ENCODE measurements around the gene ZNF76.
"Not testable (repeated sequence)": the region's sequence is repeated elsewhere in the genome, so short reads cannot be mapped to it uniquely, and the experiment has no call there.

Gene ZNF76

DNA sequence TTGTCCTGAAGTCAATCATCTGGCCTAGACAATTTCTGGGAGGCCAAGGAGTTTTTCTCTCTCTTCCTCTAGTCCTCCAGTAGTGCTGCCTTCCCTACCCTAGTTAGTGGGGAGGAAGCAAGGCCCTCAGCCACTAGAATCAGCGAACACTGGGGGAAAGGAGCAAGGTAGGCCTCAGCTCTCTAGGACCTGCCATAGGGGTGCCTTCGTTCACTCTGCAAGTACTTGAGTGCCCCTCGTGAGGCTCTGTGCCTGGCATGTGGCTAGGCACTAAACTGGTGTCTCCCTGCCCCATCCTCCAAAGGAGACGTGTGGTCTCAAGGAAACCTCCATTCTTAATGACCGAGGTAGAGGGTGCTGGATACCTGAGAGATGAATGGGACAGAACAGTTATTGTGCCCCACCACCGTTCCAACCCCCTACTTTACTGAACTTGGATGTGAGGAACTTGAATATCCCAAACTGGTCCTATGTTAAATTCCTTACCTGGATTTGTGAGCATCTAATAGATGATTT lies 39.1 kb downstream of the ZNF76 start:
- no peak for DNase-seq (ENCODE audit: low spot score)

DNA sequence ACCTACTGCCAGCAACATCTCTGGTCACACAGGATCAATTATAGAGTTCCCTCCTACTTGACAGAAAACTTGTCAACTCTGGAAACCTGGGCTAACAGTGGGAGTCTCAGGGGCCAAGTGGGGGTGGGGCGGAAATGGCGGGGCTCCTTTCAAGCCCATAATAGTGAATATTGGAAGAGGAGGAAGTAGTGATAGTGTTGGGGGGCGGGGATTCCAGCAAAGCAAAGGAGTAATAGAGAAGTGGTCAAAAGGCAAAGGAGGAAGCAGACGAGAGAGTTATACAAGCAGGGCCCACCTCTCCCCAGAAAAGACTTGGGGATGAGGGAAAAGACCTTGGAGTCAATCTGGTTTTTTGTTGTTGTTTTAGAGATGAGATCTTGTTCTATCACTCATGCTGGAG lies 40.1 kb downstream of the ZNF76 start:
- no peak for DNase-seq (ENCODE audit: low spot score)

DNA sequence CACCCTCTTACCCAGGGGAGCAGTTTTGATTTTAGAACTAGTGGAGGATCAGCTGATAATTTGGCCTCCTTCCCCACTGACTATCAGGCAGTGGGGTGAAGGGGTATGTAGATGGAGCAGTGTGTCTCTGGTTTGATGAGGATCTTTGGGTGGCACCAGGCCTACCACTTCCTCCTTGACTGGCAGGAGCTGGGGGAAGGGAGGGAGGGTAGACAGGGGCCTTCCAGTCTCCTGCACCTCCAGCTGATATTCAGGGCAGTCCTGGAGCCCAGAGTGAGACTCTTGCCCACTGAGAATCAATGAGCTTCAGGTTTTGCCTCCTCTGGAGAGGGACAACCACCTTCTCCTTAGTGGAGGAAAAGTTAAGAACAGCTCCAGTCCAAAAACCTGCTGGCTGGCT lies 41.3 kb downstream of the ZNF76 start:
- no peak for DNase-seq (ENCODE audit: low spot score)

DNA sequence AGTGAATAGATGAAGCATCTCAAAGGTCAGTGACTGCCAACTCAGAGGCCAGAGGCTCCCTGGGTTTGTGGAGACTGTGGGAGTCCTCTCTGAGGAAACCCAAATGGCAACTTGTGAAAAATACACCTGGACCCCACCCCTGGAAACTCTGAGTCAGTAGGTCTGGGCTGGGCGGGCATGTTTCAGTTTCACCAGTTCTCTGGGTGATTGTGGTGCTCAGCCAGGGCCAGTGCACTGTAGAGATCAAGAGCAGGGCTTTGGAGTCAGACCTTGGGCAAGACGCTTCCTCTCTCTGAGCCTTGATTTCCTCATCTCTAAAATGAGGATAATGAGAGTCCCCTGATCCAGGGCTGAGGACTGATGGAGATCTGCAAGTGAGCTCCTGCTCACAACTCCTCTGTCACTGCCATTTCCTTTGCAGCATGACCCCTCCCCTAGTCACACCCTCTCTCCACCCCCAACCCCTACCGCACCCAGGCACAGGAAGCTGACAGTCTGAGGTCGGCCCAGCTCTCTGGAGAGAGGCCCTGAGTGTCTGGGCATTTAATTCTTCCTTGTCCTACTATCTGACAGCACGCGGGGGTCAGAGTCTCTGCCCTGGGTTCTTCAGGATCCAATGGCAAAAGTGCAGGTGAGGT lies 43.2 kb downstream of the ZNF76 start:
- DNase-seq (ENCODE audit: low spot score) = no peak

DNA sequence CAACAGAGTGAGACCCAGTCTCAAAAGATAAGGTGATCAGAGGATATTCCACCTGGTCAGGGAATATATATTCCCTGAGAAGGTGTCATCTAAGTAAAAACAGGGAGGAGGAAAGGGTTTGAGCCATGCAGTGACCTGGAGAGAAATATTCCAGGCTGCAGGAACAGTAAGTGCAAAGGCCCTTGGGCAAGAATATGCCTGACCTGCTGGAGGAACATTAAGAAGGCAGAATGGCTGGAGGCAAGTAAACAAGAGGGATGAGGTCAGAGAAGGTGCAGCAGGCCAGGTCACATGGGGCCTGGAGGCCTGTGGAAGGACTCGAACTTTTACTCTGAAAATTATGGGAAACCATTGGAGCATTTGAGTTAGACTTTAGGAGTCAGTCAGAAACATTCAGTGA lies 44.8 kb downstream of the ZNF76 start:
- no peak for DNase-seq (ENCODE audit: low spot score)

DNA sequence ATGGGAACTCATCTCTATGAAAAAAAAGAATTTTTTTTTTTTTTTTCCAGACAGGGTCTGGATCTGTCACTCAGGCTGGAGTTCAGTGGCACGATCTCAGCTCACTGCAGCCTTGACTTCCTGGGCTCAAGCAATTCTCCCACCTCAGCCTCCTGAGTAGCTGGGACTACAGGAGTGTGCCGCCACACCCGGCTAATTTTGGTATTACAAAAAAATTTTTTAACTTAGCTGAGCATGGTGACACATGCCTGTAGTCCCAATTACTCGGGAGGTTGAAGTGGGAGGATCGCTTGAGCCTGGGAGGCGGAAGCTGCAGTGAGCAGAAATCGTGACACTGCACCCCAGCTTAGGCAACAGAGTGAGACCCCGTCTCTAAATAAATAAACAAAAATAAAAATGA lies 45.6 kb downstream of the ZNF76 start:
- no peak for DNase-seq (ENCODE audit: low spot score)

DNA sequence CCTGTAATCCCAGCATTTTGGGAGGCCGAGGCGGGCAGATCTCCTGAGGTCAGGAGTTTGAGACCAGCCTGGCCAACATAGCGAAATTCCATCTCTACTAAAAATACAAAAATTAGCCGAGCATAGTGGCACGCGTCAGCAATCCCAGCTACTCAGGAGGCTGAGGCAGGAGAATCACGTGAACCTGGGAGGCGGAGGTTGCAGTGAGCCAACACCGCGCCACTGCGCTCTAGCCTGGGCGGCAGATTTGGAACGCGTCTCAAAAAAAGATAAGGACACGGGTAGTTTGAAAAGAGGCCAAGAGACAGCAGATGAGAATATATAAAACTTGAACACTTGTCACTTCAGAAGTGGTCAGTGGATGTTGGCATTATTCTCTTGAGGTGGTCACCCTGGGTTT lies 47.6 kb downstream of the ZNF76 start:
- DNase-seq (ENCODE audit: low spot score) = not testable (repeated sequence)

DNA sequence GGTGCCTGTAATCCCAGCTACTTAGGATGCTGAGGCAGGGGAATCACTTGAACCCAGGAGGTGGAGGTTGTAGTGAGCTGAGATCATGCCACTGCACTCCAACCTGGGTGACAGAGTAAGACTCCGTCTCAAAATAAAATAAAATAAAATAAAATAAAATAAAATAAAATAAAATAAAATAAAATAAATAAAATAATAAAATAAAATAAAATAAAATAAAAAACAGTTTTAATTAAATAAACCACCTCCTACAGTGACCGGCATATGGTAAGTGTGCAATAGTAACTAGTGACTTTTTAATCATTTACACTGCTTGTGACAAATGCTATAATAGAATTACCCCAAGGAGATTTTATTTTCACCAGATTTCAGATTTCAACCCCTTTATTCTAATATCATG lies 49.0 kb downstream of the ZNF76 start:
- DNase-seq (ENCODE audit: low spot score) = not testable (repeated sequence)

DNA sequence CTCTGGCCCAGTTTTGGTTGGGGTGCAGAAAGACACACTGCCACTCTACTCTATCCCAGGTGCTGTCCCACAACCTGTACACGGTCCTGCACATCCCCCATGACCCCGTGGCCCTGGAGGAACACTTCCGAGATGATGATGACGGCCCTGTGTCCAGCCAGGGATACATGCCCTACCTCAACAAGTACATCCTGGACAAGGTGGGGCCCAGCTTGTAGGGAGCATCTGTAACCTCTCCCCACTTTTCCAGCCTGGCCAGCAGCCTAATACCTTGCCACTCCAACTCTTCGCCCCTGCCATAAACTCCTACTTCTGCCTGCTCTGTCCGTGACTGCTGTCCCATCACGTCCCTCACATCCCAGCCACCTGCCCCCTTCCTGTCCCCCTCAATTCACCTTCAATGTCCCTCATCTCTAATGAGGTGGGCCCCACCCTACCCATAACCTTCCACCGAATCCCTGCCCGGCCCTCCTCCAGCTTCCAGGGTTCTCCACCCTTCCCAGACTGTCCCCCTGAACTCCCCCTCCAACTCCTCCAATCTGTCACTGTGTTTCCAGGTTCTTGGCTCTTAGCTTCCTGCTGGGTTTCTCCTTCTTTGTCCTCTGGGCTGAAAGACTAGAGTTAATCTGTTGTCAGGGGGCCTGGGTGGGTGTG lies 50.2 kb downstream of the ZNF76 start:
- DNase-seq (ENCODE audit: low spot score) = no peak

DNA sequence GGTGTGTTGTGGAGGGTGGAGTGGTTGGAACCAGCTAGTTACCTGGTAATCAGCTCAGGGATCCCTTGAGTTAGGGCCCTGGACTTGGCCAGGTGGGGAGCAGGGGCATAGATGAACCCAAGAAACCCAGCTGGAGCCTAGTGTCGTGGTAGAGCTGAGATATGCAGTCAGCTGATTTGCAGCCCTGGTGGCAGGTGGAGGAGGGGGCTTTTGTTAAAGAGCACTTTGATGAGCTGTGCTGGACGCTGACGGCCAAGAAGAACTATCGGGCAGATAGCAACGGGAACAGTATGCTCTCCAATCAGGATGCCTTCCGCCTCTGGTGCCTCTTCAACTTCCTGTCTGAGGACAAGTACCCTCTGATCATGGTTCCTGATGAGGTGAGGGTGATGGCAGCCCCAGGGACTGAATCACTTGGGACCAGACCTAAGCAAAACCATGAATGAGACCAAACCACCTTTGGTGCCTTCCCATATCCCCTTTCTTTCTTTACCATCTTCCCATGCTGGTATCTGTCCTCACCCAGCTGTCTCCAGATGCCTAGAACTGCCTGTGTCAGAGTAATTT lies 50.8 kb downstream of the ZNF76 start:
- no peak for DNase-seq (ENCODE audit: low spot score)

DNA sequence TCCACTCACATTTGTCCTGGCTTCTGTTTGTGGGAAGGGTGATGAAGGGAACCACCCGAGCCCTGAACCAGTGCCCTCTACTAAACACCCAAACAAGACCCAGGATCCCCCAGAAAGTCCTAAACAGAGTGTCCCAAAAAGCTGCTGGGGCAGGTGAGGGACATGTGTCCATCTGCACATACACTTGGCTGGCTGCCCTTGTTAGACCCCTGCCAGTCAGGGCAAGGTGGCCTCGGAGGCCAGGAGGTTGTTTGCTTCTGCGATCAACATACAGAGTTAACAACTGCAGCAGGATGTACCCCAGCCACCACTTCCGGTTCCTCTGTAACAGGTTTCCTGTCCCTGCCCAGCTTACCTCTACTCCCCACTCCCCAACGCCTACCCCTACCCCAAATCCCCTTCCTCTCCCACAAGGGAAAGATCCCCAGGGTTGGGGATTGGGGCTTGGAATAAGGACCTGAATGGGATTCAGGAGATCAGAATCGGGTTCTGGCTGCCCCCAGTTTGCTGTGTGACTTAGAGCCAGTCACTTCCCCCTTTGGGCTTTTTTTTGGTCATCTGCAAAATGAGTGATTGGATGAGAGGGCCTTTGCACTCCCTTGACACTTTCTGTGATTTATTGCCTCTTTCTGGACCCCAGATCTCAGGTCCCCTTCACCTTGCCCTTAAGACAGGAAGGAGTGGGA lies 52.0 kb downstream of the ZNF76 start:
- no peak for DNase-seq (ENCODE audit: low spot score)

DNA sequence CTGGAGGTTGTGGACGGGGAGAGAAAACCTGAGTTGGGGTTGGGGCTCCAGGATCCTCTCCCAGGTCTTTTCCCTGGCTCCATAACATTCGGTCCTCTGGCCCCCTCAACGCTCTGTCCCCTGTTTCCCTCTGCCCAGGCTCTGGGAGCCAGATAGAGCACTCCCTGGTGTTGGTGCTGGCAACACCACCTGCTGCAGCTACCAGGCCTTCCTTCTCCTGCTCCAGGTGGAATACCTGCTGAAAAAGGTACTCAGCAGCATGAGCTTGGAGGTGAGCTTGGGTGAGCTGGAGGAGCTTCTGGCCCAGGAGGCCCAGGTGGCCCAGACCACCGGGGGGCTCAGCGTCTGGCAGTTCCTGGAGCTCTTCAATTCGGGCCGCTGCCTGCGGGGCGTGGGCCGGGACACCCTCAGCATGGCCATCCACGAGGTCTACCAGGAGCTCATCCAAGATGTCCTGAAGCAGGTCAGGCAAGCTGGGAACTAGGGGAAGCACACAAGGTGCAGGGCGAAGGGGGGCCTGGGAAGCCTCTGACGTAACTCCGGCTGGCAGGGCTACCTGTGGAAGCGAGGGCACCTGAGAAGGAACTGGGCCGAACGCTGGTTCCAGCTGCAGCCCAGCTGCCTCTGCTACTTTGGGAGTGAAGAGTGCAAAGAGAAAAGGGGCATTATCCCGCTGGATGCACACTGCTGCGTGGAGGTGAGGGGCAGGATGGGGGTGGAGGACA lies 52.7 kb downstream of the ZNF76 start:
- DNase-seq (ENCODE audit: low spot score) = no peak

DNA sequence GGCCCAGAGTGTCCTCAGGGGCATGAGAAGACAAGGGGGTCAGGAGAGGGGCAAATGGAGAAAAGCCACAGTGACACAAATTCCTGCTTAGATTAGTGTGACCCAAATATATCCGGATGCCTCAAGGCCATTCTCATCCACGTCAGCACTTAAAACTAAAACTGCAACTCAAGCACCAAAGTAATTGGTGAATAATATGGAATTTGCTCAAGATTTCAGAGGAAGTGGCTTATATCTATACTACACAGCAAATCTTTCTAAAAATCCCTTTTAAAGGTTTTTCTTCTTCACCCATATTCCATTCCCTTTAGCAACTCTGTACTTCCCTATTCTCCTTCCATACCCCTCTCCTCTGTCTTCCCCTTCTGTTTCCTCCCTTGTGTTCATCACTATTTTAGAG lies 53.3 kb downstream of the ZNF76 start:
- no peak for DNase-seq (ENCODE audit: low spot score)

DNA sequence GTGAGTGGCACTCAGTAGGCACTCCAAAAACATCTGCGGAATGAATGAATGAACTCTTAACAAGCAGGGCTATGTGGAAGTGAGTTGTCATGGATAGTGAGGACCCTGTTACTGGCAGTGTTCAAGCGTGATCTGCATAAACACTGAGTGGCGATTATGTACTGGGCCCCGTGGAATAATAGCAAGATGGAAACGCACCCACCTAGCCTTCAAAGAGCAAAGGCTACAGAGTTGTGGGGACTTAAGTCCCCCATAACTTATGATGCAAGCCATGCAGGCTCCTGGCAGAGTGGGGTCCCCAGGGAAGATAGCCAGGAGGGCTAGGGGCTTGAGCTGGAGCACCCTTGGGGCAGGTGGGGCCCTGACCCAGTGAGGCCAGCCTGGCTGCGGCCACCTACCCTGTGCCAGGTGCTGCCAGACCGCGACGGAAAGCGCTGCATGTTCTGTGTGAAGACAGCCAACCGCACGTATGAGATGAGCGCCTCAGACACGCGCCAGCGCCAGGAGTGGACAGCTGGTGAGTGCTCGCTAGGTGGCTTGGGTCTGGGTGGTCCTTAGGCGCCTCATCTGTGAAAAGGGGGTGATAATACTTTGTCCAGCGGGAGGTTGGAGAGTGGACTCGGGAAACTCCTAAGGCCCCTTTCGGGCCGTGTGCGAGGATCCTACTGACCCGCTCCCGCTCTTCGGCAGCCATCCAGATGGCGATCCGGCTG lies 58.1 kb downstream of the ZNF76 start:
- no peak for DNase-seq (ENCODE audit: low spot score)

DNA sequence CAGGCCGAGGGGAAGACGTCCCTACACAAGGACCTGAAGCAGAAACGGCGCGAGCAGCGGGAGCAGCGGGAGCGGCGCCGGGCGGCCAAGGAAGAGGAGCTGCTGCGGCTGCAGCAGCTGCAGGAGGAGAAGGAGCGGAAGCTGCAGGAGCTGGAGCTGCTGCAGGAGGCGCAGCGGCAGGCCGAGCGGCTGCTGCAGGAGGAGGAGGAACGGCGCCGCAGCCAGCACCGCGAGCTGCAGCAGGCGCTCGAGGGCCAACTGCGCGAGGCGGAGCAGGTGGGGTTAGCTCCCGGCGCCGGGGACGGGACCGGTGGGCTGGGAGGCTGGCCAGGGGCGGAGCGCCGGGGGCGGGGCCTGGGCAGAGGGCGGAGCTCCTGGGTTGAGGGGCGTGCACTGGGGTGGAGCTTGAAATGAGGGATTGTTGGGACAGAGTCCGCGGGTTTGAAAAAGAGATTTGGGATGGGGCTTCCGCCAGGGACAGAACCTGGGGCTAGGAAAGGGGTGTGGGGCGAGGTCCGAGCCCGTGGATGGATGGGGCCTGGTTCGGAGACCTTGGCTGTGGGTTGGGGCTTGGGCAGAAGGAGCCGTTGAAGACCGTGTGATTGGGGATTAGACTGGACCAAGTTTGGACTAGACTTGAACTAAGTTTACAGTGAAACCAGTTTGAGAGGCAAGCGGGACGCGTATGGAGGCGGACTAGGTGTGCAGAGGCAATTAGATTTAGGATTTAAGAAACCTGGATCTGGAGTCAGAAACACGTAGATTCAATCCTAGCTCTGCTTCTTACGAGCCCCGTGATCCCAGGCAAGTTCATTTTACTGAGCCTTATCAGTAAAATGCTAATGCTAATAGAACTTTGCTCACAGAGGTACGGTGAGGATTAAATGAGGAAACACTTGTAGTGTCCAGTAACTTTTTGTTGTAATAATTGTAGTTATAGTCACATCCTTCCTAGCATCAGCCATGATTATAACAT lies 58.9 kb downstream of the ZNF76 start:
- DNase-seq (ENCODE audit: low spot score) = peak; percentile 91

DNA sequence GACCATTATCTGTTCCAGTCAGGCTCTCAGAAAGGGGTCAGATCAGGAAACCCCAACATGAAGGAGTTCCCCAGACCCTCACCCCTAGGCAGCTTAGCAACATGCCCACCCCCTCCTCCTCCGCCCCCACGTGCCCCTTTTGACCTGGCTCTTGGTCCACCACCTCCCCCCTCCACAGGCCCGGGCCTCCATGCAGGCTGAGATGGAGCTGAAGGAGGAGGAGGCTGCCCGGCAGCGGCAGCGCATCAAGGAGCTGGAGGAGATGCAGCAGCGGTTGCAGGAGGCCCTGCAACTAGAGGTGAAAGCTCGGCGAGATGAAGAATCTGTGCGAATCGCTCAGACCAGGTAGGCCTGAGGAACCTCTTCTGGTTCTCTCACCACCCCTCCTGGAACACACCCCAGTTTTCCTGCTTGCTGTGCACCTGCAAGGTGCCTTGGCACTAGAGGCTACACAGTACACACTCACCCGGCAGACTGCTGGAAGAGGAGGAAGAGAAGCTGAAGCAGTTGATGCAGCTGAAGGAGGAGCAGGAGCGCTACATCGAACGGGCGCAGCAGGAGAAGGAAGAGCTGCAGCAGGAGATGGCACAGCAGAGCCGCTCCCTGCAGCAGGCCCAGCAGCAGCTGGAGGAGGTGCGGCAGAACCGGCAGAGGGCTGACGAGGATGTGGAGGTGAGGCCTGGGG lies 60.0 kb downstream of the ZNF76 start:
- DNase-seq (ENCODE audit: low spot score) = no peak

DNA sequence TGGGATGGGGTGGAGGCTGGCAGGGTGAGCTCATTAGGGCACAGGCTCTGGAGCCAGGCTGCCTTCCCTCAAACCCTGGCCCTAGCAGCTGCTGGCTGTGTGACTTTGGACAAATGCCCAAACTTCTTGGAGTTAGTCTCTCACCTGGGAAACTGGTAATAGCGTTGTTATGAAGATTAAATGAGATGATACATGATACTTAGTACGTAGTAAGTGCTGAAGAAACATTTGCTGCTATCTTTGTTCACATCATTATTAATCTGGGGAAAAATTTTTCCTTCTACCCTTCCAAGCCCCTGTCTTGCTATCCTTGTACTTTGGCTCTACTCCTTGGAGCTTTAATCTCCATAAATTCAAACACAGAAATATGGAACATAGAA lies 60.5 kb downstream of the ZNF76 start:
- DNase-seq (ENCODE audit: low spot score) = no peak

DNA sequence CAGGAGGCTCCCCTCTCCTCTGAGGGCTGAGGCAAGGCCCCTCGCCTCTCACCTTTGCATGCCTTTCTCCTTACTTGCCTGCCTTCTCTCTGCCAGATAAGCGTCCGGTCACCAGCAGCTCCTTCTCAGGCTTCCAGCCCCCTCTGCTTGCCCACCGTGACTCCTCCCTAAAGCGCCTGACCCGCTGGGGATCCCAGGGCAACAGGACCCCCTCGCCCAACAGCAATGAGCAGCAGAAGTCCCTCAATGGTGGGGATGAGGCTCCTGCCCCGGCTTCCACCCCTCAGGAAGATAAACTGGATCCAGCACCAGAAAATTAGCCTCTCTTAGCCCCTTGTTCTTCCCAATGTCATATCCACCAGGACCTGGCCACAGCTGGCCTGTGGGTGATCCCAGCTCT lies 61.6 kb downstream of the ZNF76 start:
- DNase-seq (ENCODE audit: low spot score) = no peak

DNA sequence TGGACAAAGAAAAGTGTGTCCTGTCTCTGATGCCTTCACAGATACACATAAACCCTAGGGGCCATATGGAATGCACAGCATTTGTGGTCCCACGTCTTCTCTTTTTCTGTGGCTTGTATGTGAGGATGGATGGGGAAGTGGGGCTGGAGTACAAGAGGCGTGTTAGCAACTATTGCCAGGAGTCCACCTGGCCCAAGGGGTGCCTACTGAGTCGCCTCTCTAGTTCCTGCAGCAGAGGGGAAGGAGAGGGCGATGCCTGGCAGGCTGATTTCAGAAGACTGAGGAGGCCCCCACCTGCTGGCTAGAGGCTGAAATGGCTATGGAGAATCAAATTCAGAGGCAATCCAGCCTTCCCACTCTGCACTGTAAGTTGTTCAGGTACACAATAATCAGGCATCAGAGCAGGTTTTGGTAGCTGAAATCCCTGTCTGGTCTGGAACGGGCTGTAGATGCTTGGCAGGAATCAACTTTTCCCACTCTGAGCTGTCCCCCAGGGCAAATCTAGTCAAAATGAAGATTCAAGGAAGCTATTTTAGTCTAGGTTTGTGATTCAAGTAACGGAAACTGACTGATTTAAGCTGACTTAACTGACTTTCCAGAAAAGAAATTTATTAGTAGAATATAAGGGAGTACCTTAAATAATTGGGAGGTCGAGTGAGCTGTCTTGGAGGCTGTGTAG lies 68.0 kb downstream of the ZNF76 start:
- DNase-seq (ENCODE audit: low spot score) = peak; percentile 69

Measured in SK-N-DZ (cell line).